K562 (cell line): Measurements from ENCODE around the gene PNMA8C. TPM values are rescaled to one million over a fixed set of nuclear protein-coding genes. Genes with fewer than 3 reads are reported as not detected.

Source experiments
- FOXM1 ChIP-seq, 2 experiments: fragments of 450-650 bp in 1 of 2; sonication (generic) in 1 of 2; formaldehyde crosslinking in 1 of 2; IDR thresholded peaks; 2 replicates each; pipeline versions ENCODE4 v1.6.1 to v1.9.0; 2017 to 2022; ENCODE audit warnings: low read depth in 2 of 2, mild to moderate bottlenecking in 2 of 2, missing genetic modification reagents in 1 of 2, moderate library complexity in 1 of 2
- HNRNPLL ChIP-seq: fragments of 200-400 bp; formaldehyde crosslinking; IDR thresholded peaks from 2 replicates; pipeline ENCODE4 v1.6.1; 2017; ENCODE audit warnings: low read length, low read depth, mild to moderate bottlenecking; ENCODE audit not compliant: poor library complexity, severe bottlenecking
- MAX ChIP-seq: sonication (generic); formaldehyde crosslinking; IDR thresholded peaks from 2 replicates; pipeline ENCODE4 v1.9.0; 2022; ENCODE audit warnings: mild to moderate bottlenecking, missing genetic modification reagents
- MEIS2 ChIP-seq: fragments of 450-650 bp; IDR thresholded peaks from 2 replicates; pipeline ENCODE4 v1.6.1; 2014; ENCODE audit warnings: mild to moderate bottlenecking; ENCODE audit not compliant: partially characterized antibody
- NR2C2 ChIP-seq, 2 experiments: fragments of 200-800 bp in 1 of 2; sonication (Bioruptor generic) in 1 of 2; sonication (generic) in 1 of 2; formaldehyde crosslinking in 1 of 2; IDR thresholded peaks; 2 replicates each; pipeline versions ENCODE4 v1.6.1 to v1.8.0; 2016 to 2022; ENCODE audit warnings: mild to moderate bottlenecking in 1 of 2, missing compliant biosample characterization in 1 of 2, missing genetic modification characterization in 1 of 2, missing genetic modification reagents in 1 of 2
- POLR3G ChIP-seq: IDR thresholded peaks from 2 replicates; pipeline ENCODE4 v1.6.1; 2011; ENCODE audit not compliant: insufficient read length, insufficient replicate concordance; ENCODE audit errors: extremely low read depth
- RHOXF2B ChIP-seq: fragments of 250-450 bp; sonication (Bioruptor Pico); conservative IDR thresholded peaks from 2 replicates; pipeline ENCODE4 v1.5.1; 2021
- SAFB ChIP-seq: fragments of 200-400 bp; formaldehyde crosslinking; IDR thresholded peaks from 2 replicates; pipeline ENCODE4 v1.6.1; 2017; ENCODE audit warnings: low read depth, low read length, borderline replicate concordance
- SIN3A ChIP-seq, 2 experiments: fragments of 150-350 bp in 1 of 2; IDR thresholded peaks; 2 replicates each; pipeline ENCODE4 v1.6.1; 2011 to 2016; ENCODE audit warnings: borderline replicate concordance in 2 of 2, low read depth in 2 of 2, low read length in 2 of 2, mild to moderate bottlenecking in 2 of 2, moderate library complexity in 2 of 2; ENCODE audit not compliant: control insufficient read depth in 1 of 2
- SRSF9 ChIP-seq: fragments of 200-400 bp; formaldehyde crosslinking; IDR thresholded peaks from 2 replicates; pipeline ENCODE4 v1.6.1; 2017; ENCODE audit warnings: low read depth, low read length, borderline replicate concordance
- SUPT5H ChIP-seq: fragments of 450-650 bp; IDR thresholded peaks from 2 replicates; pipeline ENCODE4 v1.6.1; 2016
- ZBTB7A ChIP-seq: IDR thresholded peaks from 2 replicates; pipeline ENCODE4 v1.6.1; 2011; ENCODE audit warnings: low read depth, mild to moderate bottlenecking, low read length, moderate library complexity, borderline replicate concordance; ENCODE audit not compliant: control insufficient read depth
- ZNF695 ChIP-seq: fragments of 450-650 bp; formaldehyde crosslinking; IDR thresholded peaks from 2 replicates; pipeline ENCODE4 v1.4.0; 2020; ENCODE audit warnings: mild to moderate bottlenecking, moderate library complexity
- polyA plus RNA-seq, 8 experiments: library from polyadenylated mRNA; depleted of rRNA in 4 of 8; stranded (reverse) in 5 of 8; unstranded in 3 of 8; fragments of >200 nt; fragmentation: Nextera tagmentation in 2 of 8; fragmentation: Illumina TruSeq in 1 of 8; extraction: Ambion mirVana in 2 of 8; extraction: Trizol in 1 of 8; gene quantifications; 2 replicates each; pipeline versions ENCODE4 v1.2.1 to v1.2.3, GENCODE V29; 2011 to 2014; ENCODE audit warnings: inconsistent platforms in 1 of 8, missing spikeins in 1 of 8
- total RNA-seq, 7 experiments: library from RNA; depleted of rRNA in 6 of 7; stranded (reverse); fragments of >200 nt in 6 of 7; fragmentation: Illumina TruSeq in 2 of 7; extraction: Trizol in 2 of 7; gene quantifications; 2 replicates each; pipeline versions ENCODE4 v1.2.1 to v1.2.3, GENCODE V29; 2011 to 2021; ENCODE audit warnings: low replicate concordance in 1 of 7

PNMA8C gene
- total and polyA plus RNA-seq, 9 of the 15 experiments (the other 6 are each of a cell fraction or from before 2014, with no cell fraction given): 0.04 to 0.05 (median 0.05) TPM; not detected in 6

- peak; percentile 55; the same call in 1 of the 2 replicates for TF ChIP-seq ZBTB7A
- peak; percentile 89 for TF ChIP-seq HNRNPLL
- TF ChIP-seq MEIS2: peak; percentile 85
- TF ChIP-seq SIN3A (IDR thresholded peaks at IDR 0.05; ENCODE audit: borderline replicate concordance in 2 of 2, control insufficient read depth in 1 of 2, low read depth in 2 of 2, low read length in 2 of 2): peak in 1 of 2 experiments; percentile 51; a peak in 1 of 4 replicates
- TF ChIP-seq FOXM1 (IDR thresholded peaks at IDR 0.05; ENCODE audit: low read depth): no peak
- 0 out of 2 replicates have a peak, but pooled peaks have one; percentile 46 for TF ChIP-seq FOXM1 (CRISPR knock-in tag; IDR thresholded peaks at IDR 0.05; ENCODE audit: low read depth)
- no peak for TF ChIP-seq SAFB
- no peak for TF ChIP-seq ZNF695
- peak; percentile 78 for TF ChIP-seq MAX (CRISPR knock-in tag)
- no peak for TF ChIP-seq RHOXF2B
- TF ChIP-seq POLR3G: no peak
- TF ChIP-seq NR2C2 (CRISPR knock-in tag; IDR thresholded peaks at IDR 0.05): no peak
- TF ChIP-seq NR2C2 (tag; IDR thresholded peaks at IDR 0.05): peak; percentile 22; the same call in 1 of the 2 replicates
- TF ChIP-seq SUPT5H: peak; percentile 76
- no peak for TF ChIP-seq SRSF9
Observed at GRCh38 chr19:46471116-46471733, 42.5 kb upstream of the PNMA8C start, which contains the start of gene PNMA8A (continued).
